ENCODE measurements around the gene AASS. TPM values are rescaled to one million over a fixed set of nuclear protein-coding genes. Genes with fewer than 3 reads are reported as not detected.

Gene AASS
- total RNA-seq, 4 donors from 2014 or later, result 3.0 to 19.1 (median 9.6) TPM

DNA sequence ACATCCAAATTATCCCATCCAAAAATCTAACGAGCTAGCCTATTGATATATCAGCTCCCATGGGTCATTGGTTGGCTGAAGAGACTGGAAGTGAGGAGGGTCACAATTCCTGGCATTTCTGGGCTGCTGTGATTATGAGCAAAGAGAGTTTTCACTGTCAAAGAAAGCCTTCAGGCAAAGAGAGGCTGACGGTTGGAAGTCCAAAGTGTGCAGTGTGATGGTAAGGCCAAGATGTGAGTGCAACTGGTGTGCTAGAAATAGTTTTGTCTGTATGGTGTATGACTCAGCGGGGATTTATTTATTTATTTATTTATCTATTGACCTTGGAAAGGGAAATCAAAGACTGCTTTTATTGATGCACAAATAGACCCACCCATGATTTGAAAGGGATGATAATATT lies 75.0 kb downstream of the AASS start:
- WGBS, 2 donors (ENCODE audit: low coverage in 1 of 2), result 68 to 75% methylated on average over 2 to 3 of the region's 3 CpGs
- no peak for TF ChIP-seq POLR2A (IDR thresholded peaks at IDR 0.05)
- TF ChIP-seq POLR2AphosphoS5 (IDR thresholded peaks at IDR 0.05), result no peak
- TF ChIP-seq, protein P1, sequence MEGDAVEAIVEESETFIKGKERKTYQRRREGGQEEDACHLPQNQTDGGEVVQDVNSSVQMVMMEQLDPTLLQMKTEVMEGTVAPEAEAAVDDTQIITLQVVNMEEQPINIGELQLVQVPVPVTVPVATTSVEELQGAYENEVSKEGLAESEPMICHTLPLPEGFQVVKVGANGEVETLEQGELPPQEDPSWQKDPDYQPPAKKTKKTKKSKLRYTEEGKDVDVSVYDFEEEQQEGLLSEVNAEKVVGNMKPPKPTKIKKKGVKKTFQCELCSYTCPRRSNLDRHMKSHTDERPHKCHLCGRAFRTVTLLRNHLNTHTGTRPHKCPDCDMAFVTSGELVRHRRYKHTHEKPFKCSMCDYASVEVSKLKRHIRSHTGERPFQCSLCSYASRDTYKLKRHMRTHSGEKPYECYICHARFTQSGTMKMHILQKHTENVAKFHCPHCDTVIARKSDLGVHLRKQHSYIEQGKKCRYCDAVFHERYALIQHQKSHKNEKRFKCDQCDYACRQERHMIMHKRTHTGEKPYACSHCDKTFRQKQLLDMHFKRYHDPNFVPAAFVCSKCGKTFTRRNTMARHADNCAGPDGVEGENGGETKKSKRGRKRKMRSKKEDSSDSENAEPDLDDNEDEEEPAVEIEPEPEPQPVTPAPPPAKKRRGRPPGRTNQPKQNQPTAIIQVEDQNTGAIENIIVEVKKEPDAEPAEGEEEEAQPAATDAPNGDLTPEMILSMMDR (IDR thresholded peaks at IDR 0.05), result no peak
- no peak for TF ChIP-seq EP300 (IDR thresholded peaks at IDR 0.05; ENCODE audit: low read depth)
- Histone ChIP-seq H3K36me3 (no peaks in the 10 kb centered on the region), H3K9me3 (no peaks in the 10 kb centered on the region), H3K4me3 (no peak overlapping the region), H3K27me3 (no peaks in the 10 kb centered on the region), H3K27ac (no peak overlapping the region), H3K4me1 (no peaks in the 10 kb centered on the region)
- in situ Hi-C loops (cut with MboI; ENCODE audit: low pct_ligation_motif_present in 1 of 4, low pct_unique_long_range_greater_than_20kb in 1 of 4, low sequenced_read_pairs in 3 of 4), result no loop called here
- DNase-seq, result no peak
- intact Hi-C loops (cut with DNase I; ENCODE audit: low total_unique reads), result no loop called here

DNA sequence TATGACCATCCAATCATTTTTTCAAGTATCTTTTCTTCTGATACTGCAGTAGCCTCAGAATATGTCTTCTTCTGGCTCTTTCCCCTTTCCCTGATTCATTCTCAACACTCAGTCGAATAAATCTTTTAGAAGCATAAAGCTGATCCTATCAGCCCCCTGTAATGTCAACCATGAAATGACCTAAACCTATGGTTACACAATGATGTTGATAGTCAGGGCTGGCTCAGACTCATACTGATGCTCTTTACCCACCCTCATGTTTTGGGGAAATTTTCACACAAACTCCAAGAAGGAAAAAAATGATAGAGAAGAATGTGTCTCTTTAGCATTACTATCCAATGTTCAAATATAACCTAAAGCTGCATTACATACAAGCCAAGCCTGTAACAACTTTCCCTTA lies 76.0 kb downstream of the AASS start:
- Histone ChIP-seq H3K4me3 (no peak overlapping the region), H3K9me3 (no peaks in the 10 kb centered on the region), H3K27ac (no peak overlapping the region), H3K27me3 (no peaks in the 10 kb centered on the region), H3K4me1 (no peaks in the 10 kb centered on the region), H3K36me3 (no peaks in the 10 kb centered on the region)
- TF ChIP-seq POLR2A (IDR thresholded peaks at IDR 0.05) (no peak), EP300 (IDR thresholded peaks at IDR 0.05; ENCODE audit: low read depth) (no peak), POLR2AphosphoS5 (IDR thresholded peaks at IDR 0.05) (no peak)
- TF ChIP-seq, protein P1 (IDR thresholded peaks at IDR 0.05), result no peak
- WGBS, 2 donors (ENCODE audit: low coverage in 1 of 2), result 67 to 71% methylated on average over 1 of the region's 1 CpG
- DNase-seq, result no peak
- in situ Hi-C loops (cut with MboI; ENCODE audit: low pct_ligation_motif_present in 1 of 4, low pct_unique_long_range_greater_than_20kb in 1 of 4, low sequenced_read_pairs in 3 of 4), result no loop called here
- intact Hi-C loops (cut with DNase I; ENCODE audit: low total_unique reads), result no loop called here

DNA sequence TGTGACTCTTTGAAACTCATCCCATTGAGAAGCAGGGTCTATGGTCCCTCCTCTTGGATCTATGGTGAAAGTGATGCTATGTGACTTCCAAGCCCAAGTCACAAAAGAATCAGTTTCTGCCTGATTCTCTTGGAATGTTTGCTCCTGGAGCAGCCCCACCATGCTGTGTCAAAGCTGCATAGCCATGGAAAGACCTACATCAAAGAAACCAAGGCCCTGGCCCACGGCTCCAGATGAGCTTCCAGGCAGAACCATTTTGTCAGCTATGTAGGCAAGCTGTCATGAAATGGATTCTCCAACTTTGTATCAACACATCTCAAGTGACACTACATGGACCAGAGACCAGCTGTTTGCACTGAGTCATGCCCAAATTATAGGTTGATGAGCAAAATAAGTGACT lies 77.0 kb downstream of the AASS start:
- no peaks in the 10 kb centered on the region for H3K4me1 ChIP-seq
- in situ Hi-C loops (cut with MboI; ENCODE audit: low pct_ligation_motif_present in 1 of 4, low pct_unique_long_range_greater_than_20kb in 1 of 4, low sequenced_read_pairs in 3 of 4) (no loop called here), intact Hi-C loops (cut with DNase I; ENCODE audit: low total_unique reads) (no loop called here)
- H3K36me3 ChIP-seq, result no peaks in the 10 kb centered on the region
- no peaks in the 10 kb centered on the region for H3K9me3 ChIP-seq
- H3K4me3 ChIP-seq, result no peak overlapping the region
- no peaks in the 10 kb centered on the region for H3K27me3 ChIP-seq
- whole genome bisulfite sequencing, 2 donors (ENCODE audit: low coverage in 1 of 2), result 67% methylated on average over 1 of the region's 1 CpG; no CpG with 5 or more reads in 1 of the 2 donors
- H3K27ac ChIP-seq, result no peak overlapping the region
- no peak for DNase-seq
- TF ChIP-seq, protein P1 (IDR thresholded peaks at IDR 0.05), result no peak
- TF ChIP-seq POLR2AphosphoS5 (IDR thresholded peaks at IDR 0.05) (no peak), POLR2A (IDR thresholded peaks at IDR 0.05) (no peak), EP300 (IDR thresholded peaks at IDR 0.05; ENCODE audit: low read depth) (no peak)

DNA sequence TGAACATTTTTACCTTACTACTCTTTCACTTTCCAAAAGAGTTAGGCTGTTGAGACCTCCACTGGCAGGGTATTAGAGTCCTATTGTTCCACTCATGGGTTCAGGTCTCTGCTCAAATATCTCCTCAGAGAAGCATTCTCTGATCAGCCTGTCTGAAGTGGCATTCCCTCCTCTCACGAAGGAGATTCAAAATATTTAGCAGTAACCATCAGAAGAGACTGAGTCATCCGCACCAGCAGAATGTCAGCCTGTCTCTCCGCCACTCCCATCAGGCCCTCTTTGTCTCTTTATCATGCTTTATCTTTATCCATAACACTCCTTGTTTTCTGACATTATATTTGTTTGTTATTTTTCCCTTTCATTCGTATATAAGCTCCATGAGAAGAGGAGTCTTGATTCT lies 79.1 kb downstream of the AASS start:
- no peak for DNase-seq
- intact Hi-C loops (cut with DNase I; ENCODE audit: low total_unique reads) (no loop called here), in situ Hi-C loops (cut with MboI; ENCODE audit: low pct_ligation_motif_present in 1 of 4, low pct_unique_long_range_greater_than_20kb in 1 of 4, low sequenced_read_pairs in 3 of 4) (no loop called here)
- Histone ChIP-seq H3K36me3 (no peaks in the 10 kb centered on the region), H3K9me3 (no peaks in the 10 kb centered on the region), H3K27ac (no peak overlapping the region), H3K27me3 (no peaks in the 10 kb centered on the region), H3K4me3 (no peak overlapping the region), H3K4me1 (no peaks in the 10 kb centered on the region)
- 79 to 80% methylated on average over 3 to 4 of the region's 4 CpGs for WGBS, 2 donors (ENCODE audit: low coverage in 1 of 2)
- no peak for TF ChIP-seq POLR2AphosphoS5 (IDR thresholded peaks at IDR 0.05)
- no peak for TF ChIP-seq EP300 (IDR thresholded peaks at IDR 0.05; ENCODE audit: low read depth)
- no peak for TF ChIP-seq POLR2A (IDR thresholded peaks at IDR 0.05)
- TF ChIP-seq, protein P1 (IDR thresholded peaks at IDR 0.05), result no peak
